HG03469 (cell line): Measurements from ENCODE around the gene DNAJC12.
"Not testable (repeated sequence)": the region's sequence is repeated elsewhere in the genome, so short reads cannot be mapped to it uniquely, and the experiment has no call there.

Experiments used
- ATAC-seq: cut with Tn5 transposase; IDR thresholded peaks from one replicate; pipeline ENCODE4 v1.9.1; 2021; ENCODE audit warnings: mild to moderate bottlenecking, moderate library complexity, moderate number of reproducible peaks; ENCODE audit not compliant: unreplicated experiment

Gene DNAJC12

GRCh38 chr10:67794256-67794655 is 43.7 kb downstream of the DNAJC12 start:
- no peak for ATAC-seq

DNA sequence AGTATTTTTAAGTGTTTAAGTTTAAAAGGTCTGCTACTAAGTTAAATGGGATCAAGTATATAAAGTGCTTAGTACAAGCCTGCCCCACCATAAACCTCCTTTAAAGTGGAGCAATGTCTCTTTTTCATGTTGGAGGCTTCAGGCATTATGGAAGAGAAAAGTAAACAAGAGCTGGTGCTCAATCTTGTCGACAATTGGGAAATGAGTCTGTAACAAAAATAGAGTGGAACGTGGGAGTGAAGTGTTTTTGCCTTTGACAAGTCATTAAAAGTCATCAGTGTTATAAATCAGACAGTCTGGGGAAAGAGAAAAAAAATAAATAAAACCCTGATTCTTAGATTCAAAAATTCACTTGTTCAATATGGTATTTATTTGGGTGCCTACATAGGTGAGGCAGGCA is 44.7 kb downstream of the DNAJC12 start:
- ATAC-seq: no peak

- no peak for ATAC-seq
These were observed 45.3 kb downstream of the DNAJC12 start for GRCh38 chr10:67792653-67793052.

GRCh38 chr10:67790534-67791408 is 47.2 kb downstream of the DNAJC12 start:
- ATAC-seq: no peak

GRCh38 chr10:67789769-67790168 is 48.2 kb downstream of the DNAJC12 start:
- no peak for ATAC-seq

DNA sequence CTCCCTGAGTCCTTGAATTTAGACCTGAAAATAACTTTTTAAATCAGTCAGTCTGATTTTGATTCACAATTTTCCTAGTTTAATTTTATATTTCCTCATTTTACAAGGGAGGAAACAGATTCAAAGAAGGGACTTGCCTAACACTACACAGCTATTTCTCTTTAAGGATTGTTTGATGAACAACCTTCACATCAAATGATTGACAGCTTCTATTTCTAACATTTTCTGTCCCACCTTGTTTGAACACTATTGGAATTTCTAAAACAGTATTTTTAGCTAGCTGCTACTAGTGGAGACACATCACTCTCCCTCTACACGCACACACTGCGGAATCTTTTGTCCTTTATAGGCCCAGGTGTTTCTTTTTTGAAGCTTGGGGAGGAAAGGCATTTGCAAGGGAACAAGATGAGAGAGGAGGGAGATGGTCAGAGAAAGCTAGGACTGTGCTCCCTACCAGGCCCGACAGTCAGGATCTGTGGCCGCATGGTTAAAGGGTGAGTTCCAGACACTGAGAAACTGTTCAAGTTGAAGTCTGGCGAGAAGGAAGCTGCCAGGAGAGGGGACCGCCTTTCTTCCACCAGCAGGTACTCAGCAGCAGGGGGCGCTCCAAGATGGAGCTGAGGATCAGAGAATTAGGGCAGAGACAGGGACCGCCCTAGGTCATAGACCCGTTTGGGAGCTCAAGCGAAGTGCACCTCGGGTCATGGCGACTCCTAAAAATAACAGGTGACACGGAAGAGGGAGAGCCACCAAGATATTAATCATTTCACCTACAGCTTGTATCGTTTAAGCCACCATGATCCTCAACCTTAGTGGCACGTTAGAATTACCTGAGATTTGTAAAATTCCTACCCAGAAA is 49.7 kb downstream of the DNAJC12 start:
- ATAC-seq: peak; percentile 76

GRCh38 chr10:67785098-67785497 is 52.9 kb downstream of the DNAJC12 start:
- no peak for ATAC-seq

DNA sequence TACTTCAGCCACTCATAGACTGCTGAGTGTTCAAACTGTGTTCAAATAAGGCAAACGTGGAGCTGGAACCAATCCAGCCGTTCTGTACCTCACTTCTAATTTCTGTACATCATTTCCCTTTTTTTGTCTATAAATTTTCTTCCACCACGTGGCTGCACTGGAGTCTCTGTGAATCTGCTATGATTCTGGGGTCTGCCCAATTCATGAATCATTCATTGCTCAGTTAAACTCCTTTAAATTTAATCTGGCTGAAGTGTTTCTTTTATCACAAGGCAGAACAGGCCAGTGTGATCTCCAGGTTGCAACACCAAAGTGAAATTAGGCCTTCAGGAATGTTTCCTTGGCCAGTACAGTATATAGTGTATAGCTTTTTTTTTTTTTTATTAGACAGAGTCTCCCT is 53.5 kb downstream of the DNAJC12 start:
- no peak for ATAC-seq

DNA sequence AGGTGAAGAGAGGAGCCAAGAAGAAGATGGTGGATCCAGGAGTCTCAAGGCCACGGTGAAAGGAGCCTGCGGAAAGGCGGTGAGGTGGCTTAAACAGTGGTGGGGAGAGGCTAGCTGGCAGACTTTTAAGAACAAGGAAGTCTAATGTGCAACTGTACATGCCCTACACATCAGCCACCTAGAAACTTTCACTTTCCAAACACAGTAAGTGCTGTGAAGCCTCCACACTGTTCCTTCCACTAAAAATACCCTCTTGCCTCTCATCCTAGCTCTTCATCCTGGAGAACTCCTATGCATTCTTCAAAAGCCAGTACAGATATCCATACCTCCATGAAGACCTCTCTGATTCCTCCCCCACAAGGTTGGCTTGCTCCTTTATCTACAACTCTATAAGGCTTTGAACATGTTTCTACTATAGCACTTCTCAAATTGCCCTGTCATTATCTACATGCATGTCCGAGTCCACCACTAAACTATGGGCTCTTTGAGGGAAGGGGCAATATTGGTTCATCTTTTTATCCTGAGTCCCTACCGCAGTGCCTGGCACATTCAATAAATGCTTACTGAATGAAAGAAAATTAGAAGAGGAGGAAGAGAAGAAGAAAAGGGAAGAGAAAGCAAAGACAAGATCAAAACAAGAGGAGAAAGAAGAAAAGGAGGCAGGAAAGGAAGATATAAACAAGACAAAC is 54.2 kb downstream of the DNAJC12 start:
- ATAC-seq: peak; percentile 30

GRCh38 chr10:67782530-67782929 is 55.5 kb downstream of the DNAJC12 start:
- ATAC-seq: no peak

DNA sequence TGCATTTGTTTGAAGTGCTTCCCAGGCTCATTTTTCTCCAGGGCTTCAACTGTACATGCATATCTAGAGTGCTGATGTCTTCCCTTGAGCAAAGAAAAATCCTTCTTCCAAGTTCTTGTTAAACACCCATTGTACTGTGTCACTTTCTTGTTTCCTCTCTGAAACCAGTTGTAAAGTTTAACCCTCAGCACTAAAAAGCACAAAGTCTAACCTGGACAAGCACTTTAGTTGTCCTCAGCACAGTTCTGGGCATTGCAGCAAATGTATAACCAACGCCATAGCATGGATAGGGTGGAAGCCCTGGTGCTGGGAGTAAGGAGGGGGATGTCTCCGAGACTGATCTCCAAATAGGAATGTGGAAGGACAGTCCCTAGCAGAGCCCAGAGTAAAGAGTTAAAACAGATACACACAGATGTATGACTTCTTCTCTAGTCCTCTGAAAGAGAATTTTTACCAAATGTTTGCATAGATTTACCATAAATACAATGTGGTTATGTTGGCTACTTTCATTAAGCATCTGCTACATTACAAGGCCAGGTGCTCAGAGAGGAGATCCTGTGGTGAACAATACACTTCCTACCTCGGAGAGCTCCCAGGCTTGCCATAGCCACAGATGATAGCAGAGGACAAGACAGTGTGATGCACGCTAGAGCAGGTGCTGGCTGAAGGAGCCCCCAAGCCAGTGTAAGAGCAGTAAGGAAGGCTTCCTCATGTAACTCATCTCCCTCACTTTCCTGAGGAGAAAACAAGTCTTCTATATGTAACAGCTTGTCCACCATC is 57.0 kb downstream of the DNAJC12 start:
- peak; percentile 71 for ATAC-seq

GRCh38 chr10:67780204-67780621 is 57.8 kb downstream of the DNAJC12 start:
- not testable (repeated sequence) for ATAC-seq

DNA sequence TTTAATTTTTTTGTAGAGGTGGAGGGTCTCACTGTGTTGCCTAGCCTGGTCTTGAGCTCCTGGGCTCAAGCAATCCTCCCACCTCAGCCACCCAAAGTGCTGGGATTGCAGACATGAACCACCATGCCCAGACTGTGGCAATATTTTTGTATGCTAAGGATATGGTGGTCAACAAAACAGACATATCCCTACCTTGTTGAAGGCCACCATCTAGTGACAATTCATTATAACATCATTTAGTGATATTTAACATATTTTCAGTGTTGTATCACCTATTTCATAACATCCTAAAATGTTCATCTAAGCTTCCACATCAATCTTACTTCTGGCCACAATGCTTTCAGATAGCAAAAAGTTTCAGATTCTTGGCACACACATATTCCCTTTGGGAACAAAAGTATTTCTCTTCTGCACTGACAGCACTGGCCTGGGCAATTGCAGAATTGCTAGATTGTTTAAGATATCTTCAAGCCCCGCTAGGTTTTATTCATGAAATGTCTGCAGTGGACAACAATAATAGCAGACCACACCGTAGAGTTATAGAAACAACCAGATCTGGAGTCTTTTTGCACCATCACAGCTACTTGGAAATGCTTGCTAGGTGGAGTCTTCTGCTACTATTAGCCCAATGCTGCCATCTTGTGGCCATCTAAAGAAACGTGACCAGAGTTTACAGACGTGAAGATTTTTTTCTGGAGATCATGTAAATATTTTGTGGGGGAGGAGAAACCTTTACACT is 58.4 kb downstream of the DNAJC12 start:
- ATAC-seq: no peak

DNA sequence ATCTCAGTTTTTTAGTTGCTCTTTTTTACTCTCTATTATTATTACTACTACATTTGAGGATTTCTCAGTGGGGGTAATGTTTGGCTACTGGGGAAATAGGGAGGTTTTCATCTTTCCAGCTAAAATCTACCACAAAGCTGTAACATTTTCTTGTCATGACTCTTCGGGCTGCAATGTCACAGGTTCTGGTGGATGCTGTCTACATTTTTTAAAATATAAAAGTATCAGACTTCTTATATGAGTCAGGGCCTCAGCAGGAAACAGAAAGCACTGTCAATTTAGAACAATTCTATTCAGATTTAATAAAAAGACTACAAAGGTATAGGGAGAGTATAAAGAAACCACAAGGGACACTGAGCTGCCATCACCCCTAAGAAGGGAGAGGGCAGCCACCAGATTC is 61.6 kb downstream of the DNAJC12 start:
- no peak for ATAC-seq

DNA sequence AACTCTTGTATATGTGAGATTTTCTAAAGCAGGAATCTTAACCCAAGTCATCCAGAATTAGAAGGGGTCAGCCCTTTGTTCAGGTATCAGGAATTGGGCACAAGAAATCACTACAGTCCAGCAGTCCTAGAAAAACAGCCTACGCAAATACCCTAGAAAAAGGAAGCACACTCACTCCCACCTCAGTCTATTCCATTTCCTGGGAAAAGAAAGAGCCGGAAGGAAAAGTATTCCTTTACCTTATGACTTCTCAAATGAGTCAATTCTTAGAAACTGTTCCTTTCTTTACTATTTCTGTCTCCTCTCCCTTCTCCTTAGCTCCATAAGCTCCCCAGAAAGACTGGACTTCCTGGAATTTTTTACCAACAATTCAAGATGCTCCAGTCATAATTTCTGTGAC is 62.7 kb downstream of the DNAJC12 start:
- no peak for ATAC-seq

DNA sequence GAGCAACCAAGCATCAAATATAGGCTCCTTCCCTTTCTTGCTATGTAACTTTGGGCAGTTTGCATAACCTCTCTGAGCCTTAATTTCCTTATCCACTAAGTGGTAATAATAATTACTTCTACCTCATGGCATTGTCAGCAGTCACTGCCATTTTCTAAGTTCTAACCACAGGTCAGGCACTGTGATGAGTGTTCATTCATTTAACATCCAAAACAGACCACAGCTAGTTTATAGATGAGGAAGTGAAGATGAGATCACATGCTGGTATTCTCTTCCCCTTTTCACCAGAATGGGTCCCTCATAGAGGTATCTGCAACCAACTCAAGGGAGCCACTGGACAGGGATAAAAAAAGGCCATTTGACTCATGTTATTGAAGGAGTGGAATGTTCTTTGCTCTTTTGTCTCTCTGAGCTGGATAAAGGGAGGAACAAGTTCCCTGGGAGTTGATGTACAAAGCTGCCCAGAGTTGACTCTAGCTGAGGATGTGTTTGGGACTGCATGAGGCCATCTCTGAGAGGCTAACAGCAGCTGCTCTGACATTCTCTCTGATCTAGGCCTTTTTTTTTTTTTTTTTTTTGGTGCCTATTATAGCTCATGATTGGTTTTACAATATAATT is 65.0 kb downstream of the DNAJC12 start:
- ATAC-seq: peak; percentile 90

GRCh38 chr10:67772151-67772550 is 65.8 kb downstream of the DNAJC12 start:
- ATAC-seq: no peak

DNA sequence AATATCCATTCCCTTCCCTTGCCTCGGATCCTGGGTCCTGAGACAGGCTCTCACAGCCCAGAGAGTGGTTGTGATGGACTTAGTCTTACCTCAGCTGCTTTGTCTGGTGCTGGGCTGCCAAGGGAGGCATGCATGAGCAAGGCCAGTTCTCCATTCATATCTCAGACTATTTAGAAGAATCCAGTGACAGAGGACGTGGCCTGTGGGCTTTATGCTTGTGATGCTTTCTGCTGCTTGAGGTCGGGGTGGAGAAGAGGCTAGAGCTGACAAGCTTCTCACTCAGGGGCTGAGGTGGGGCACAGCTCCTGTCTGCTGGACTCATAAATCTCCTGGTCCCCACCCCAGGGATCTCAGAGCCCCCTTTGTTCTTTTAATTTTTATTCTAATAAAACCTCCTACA is 66.8 kb downstream of the DNAJC12 start:
- peak; percentile 0 for ATAC-seq

GRCh38 chr10:67770537-67770936 is 67.5 kb downstream of the DNAJC12 start:
- ATAC-seq: peak; percentile 53
